Measurements from ENCODE around the gene ERGIC1. TPM values are rescaled to one million over a fixed set of nuclear protein-coding genes. Genes with fewer than 3 reads are reported as not detected.

Gene ERGIC1
- total RNA-seq, 2 donors from 2014 or later, result 228 to 380 TPM

DNA sequence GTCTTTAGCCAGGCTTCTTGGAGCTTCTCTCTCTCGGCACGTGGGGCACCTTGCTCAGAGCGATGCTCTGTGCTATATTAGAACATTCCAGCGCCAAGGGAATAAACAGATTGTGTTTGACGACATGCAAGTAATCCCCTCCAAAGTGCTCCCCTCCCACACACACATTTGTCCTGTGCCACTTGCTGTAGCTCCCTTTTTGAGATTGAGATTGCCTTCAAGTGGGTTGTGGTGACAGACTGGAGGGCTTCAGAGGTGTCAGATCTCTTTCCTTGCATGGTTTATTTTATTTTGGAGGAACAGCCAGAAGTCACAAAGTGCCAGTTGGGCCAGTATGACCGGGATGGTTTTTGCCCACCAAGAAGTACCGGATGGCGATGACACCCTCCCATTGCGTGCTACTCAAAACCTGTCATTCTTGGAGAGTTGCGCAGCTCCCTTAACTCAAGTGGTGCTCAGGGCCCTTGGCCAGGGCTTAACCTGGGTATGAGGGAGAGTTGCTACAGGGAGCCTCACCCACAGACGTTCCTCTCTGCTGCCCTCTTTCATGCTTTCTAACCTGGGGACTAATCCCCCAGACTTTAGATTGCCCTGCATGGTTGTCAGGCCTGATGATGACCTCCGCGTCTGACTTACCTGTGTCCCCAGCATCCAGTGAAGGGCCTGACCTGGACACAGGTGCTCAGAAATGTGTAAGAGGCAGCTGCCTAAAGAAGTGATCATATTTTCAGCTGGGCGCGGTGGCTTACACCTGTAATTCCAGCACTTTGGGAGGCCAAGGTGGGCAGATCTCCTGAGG, 106.4 kb downstream of the ERGIC1 start:
- WGBS, result 86% methylated on average over 15 of the region's 15 CpGs
- Histone ChIP-seq H3K4me3 (no peak overlapping the region), H3K4me1 (replicated peaks) (no peaks in the 10 kb centered on the region), H3K36me3 (peaks cover 0 to 17% of the 10 kb centered on the region in 2 donors), H3K27me3 (replicated peaks; ENCODE audit: insufficient read depth) (no peaks in the 10 kb centered on the region), H3K9me3 (no peaks in the 10 kb centered on the region), H3K27ac (no peak overlapping the region)
- DNase-seq (ENCODE audit: low spot score), result no peak
- TF ChIP-seq, protein P1, sequence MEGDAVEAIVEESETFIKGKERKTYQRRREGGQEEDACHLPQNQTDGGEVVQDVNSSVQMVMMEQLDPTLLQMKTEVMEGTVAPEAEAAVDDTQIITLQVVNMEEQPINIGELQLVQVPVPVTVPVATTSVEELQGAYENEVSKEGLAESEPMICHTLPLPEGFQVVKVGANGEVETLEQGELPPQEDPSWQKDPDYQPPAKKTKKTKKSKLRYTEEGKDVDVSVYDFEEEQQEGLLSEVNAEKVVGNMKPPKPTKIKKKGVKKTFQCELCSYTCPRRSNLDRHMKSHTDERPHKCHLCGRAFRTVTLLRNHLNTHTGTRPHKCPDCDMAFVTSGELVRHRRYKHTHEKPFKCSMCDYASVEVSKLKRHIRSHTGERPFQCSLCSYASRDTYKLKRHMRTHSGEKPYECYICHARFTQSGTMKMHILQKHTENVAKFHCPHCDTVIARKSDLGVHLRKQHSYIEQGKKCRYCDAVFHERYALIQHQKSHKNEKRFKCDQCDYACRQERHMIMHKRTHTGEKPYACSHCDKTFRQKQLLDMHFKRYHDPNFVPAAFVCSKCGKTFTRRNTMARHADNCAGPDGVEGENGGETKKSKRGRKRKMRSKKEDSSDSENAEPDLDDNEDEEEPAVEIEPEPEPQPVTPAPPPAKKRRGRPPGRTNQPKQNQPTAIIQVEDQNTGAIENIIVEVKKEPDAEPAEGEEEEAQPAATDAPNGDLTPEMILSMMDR (IDR thresholded peaks at IDR 0.05), result no peak
- no peak for TF ChIP-seq POLR2AphosphoS5 (IDR thresholded peaks at IDR 0.05)
- intact Hi-C loops (cut with DNase I), result no loop called here

DNA sequence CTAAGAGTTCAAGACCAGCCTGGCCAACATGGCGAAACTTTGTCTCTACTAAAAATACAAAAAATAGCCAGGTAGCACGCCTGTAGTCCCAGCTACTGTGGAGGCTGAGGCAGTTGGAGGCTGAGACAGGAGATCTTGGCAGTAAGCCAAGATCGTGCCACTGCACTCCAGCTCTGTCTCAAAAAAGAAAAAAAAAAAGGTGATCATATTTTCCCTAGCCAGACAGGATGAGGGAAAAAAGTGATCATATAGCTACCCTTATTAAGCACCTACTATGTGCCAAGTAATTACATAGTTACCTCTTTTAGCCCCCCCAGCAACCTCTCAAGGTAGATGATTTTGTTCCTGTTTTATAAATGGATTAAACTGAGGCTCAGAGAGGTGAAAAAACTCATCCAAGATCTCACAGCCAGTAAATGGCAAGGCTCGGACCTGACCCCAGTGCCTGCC, 107.0 kb downstream of the ERGIC1 start:
- intact Hi-C loops (cut with DNase I), result no loop called here
- TF ChIP-seq POLR2A (IDR thresholded peaks at IDR 0.05) (no peak), POLR2AphosphoS5 (IDR thresholded peaks at IDR 0.05) (no peak)
- TF ChIP-seq, protein P1 (IDR thresholded peaks at IDR 0.05), result no peak
- no peaks in the 10 kb centered on the region for H3K27me3 ChIP-seq (replicated peaks; ENCODE audit: insufficient read depth)
- H3K9me3 ChIP-seq, result no peaks in the 10 kb centered on the region
- 52% methylated on average over 4 of the region's 4 CpGs for WGBS
- no peak for DNase-seq (ENCODE audit: low spot score)
- peaks cover 0 to 17% of the 10 kb centered on the region in 2 donors for H3K36me3 ChIP-seq
- H3K4me3 ChIP-seq, result no peak overlapping the region
- H3K27ac ChIP-seq, result no peak overlapping the region
- no peaks in the 10 kb centered on the region for H3K4me1 ChIP-seq (replicated peaks)

DNA sequence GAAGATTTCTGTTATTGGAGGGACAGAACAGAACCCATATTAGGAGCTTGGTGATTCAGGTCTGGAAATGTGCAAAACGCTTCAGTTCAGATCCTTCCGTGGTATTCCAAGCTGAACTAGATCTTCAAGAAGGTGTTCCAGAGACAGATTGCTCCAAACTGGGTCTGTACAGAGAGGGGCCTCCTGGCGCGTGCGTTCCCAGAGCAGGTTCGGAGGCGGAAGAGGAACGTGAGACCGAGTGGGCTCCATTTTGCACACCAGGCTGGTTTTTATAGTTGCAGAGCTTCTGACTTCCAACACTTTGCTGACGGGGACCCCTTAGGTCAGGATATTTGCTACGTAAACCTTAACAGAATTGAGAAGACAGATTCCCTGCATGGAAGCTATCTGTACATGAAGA, 108.5 kb downstream of the ERGIC1 start:
- WGBS, result 82% methylated on average over 11 of the region's 11 CpGs
- Histone ChIP-seq H3K4me1 (replicated peaks) (no peaks in the 10 kb centered on the region), H3K36me3 (peaks cover 0 to 17% of the 10 kb centered on the region in 2 donors), H3K27me3 (replicated peaks; ENCODE audit: insufficient read depth) (no peaks in the 10 kb centered on the region), H3K4me3 (no peak overlapping the region), H3K9me3 (no peaks in the 10 kb centered on the region), H3K27ac (no peak overlapping the region)
- intact Hi-C loops (cut with DNase I), result no loop called here
- no peak for DNase-seq (ENCODE audit: low spot score)
- TF ChIP-seq POLR2AphosphoS5 (IDR thresholded peaks at IDR 0.05) (no peak), POLR2A (IDR thresholded peaks at IDR 0.05) (no peak)
- TF ChIP-seq, protein P1 (IDR thresholded peaks at IDR 0.05), result no peak

DNA sequence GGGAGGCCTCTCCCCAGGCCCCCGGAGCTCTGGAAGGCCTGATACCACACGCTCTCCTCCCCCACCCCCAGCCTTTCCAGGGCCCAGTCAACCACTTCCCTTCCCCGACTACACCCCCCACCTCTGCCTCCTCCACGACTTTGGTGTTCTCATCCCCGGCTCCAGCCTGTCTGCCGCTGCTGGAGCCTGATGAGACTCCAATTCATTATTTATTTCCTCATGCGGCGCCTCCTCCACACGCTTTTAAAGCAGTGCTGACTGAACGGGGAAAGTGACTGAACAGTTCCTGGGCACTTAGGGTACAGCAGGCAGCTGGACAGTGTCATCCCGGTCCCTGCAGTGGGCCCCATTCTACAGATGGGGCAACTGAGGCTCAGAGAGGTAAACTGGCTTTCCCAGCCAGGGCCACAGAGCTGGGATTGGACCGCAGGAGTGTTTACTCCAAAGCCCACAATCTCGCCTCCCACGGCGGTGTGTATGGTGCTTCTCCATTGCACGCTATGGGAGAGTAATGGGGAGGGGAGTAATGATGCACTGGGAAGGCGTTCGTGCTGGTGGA, 109.3 kb downstream of the ERGIC1 start:
- H3K9me3 ChIP-seq, result no peaks in the 10 kb centered on the region
- 51% methylated on average over 18 of the region's 18 CpGs for WGBS
- peaks cover 0 to 11% of the 10 kb centered on the region in 2 donors for H3K36me3 ChIP-seq
- intact Hi-C loops (cut with DNase I), result no loop called here
- no peak for DNase-seq (ENCODE audit: low spot score)
- no peaks in the 10 kb centered on the region for H3K27me3 ChIP-seq (replicated peaks; ENCODE audit: insufficient read depth)
- no peak for TF ChIP-seq POLR2AphosphoS5 (IDR thresholded peaks at IDR 0.05)
- no peak for TF ChIP-seq POLR2A (IDR thresholded peaks at IDR 0.05)
- TF ChIP-seq, protein P1 (IDR thresholded peaks at IDR 0.05), result no peak
- H3K4me3 ChIP-seq, result no peak overlapping the region
- H3K27ac ChIP-seq, result no peak overlapping the region
- H3K4me1 ChIP-seq (replicated peaks), result no peaks in the 10 kb centered on the region

DNA sequence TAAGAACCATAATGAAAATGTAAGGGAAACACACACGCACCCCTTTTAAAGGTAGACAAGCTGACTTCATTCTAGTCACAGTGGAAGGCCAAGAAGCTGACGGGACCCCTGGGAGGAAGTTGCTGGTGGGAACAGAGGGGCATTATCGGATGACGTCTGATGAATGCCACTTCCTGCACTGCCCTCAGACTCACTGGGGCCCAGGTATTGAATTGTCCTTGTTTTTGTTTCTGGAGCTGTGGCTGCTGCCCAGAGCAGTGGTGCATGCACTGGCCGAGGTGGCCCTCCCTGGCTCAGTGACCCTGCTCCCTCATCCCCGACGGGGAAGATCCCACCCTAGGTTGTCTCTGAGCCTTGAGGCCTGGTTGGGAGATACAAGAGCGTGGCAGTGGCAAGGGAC, 109.9 kb downstream of the ERGIC1 start:
- no peak for DNase-seq (ENCODE audit: low spot score)
- no peak overlapping the region for H3K4me3 ChIP-seq
- TF ChIP-seq POLR2A (IDR thresholded peaks at IDR 0.05), result no peak
- TF ChIP-seq, protein P1 (IDR thresholded peaks at IDR 0.05), result no peak
- TF ChIP-seq POLR2AphosphoS5 (IDR thresholded peaks at IDR 0.05), result no peak
- H3K4me1 ChIP-seq (replicated peaks), result no peaks in the 10 kb centered on the region
- intact Hi-C loops (cut with DNase I), result no loop called here
- WGBS, result 83% methylated on average over 8 of the region's 8 CpGs
- no peak overlapping the region for H3K27ac ChIP-seq
- no peaks in the 10 kb centered on the region for H3K9me3 ChIP-seq
- no peaks in the 10 kb centered on the region for H3K27me3 ChIP-seq (replicated peaks; ENCODE audit: insufficient read depth)
- H3K36me3 ChIP-seq, result peaks cover 0 to 11% of the 10 kb centered on the region in 2 donors

Data from prostate gland (tissue), 2 donors.